GM12874 (cell line): ENCODE results near the gene TIPARP.

ENCODE experiments used
- CTCF ChIP-seq: IDR thresholded peaks from 2 replicates; pipeline ENCODE4 v1.5.1; 2011; ENCODE audit warnings: low read depth, mild to moderate bottlenecking, control low read depth, low read length, moderate library complexity; ENCODE audit not compliant: insufficient read depth

Gene TIPARP

GRCh38 chr3:156674046-156674910, at the start of gene TIPARP:
Gene TIPARP, plus strand, starts transcription at chr3:156674590. Its CDS starts 3,108 bp downstream, at chr3:156677698.
- TF ChIP-seq CTCF: peak; percentile 78

- no peak for TF ChIP-seq CTCF
These were observed 48.3 kb upstream of the TIPARP start for GRCh38 chr3:156626104-156626503.

GRCh38 chr3:156627946-156628569, 46.3 kb upstream of the TIPARP start:
- no peak for TF ChIP-seq CTCF

GRCh38 chr3:156628836-156629618, 45.4 kb upstream of the TIPARP start:
- no peak for TF ChIP-seq CTCF

GRCh38 chr3:156630081-156630772, 44.2 kb upstream of the TIPARP start:
- TF ChIP-seq CTCF: no peak

- TF ChIP-seq CTCF: no peak
These were observed 43.7 kb upstream of the TIPARP start for GRCh38 chr3:156630773-156631093.
